Liver (tissue), 9 donors: ENCODE data around the gene IRF2. TPM values are rescaled to one million over a fixed set of nuclear protein-coding genes. Genes with fewer than 3 reads are reported as not detected.

Source experiments
- DNase-seq: peaks from one replicate; pipeline ENCODE4 v3.0.0-alpha.2; 2017; ENCODE audit warnings: low spot score
- H3K27ac ChIP-seq, 2 donors: one replicate each; pipeline ENCODE4 v1.7.0; 2013; ENCODE audit warnings: inconsistent platforms in 2 of 2, low read length in 2 of 2, control low read depth in 1 of 2, low read depth in 1 of 2, mild to moderate bottlenecking in 1 of 2
- H3K27me3 ChIP-seq, 4 donors: one replicate each; pipeline versions ENCODE4 v1.6.1 to v1.7.0; 2013; ENCODE audit warnings: low read length in 3 of 4, inconsistent platforms in 1 of 4, mild to moderate bottlenecking in 1 of 4, moderate library complexity in 1 of 4; ENCODE audit not compliant: control insufficient read depth in 4 of 4, insufficient read depth in 4 of 4
- H3K36me3 ChIP-seq, 4 donors: one replicate each; pipeline versions ENCODE4 v1.6.1 to v1.7.0; 2013; ENCODE audit warnings: low read length in 3 of 4, mild to moderate bottlenecking in 3 of 4, low read depth in 1 of 4, moderate library complexity in 1 of 4; ENCODE audit not compliant: control insufficient read depth in 4 of 4, insufficient read depth in 3 of 4
- H3K4me1 ChIP-seq, 4 donors: one replicate each; pipeline versions ENCODE4 v1.6.1 to v1.7.0; 2013; ENCODE audit warnings: low read length in 3 of 4, mild to moderate bottlenecking in 3 of 4, moderate library complexity in 1 of 4; ENCODE audit not compliant: control insufficient read depth in 4 of 4, insufficient read depth in 4 of 4
- H3K4me3 ChIP-seq, 3 donors: one replicate each; pipeline versions ENCODE4 v1.6.1 to v1.7.0; 2013; ENCODE audit warnings: low read length in 3 of 3, control low read depth in 1 of 3, low read depth in 1 of 3, mild to moderate bottlenecking in 1 of 3
- H3K9ac ChIP-seq, 2 donors: one replicate each; pipeline ENCODE4 v1.7.0; 2013; ENCODE audit warnings: low read length in 2 of 2, mild to moderate bottlenecking in 2 of 2, moderate library complexity in 2 of 2, control low read depth in 1 of 2, low read depth in 1 of 2
- H3K9me3 ChIP-seq, 4 donors: one replicate each; pipeline versions ENCODE4 v1.6.1 to v1.7.0; 2013; ENCODE audit warnings: low read length in 3 of 4; ENCODE audit not compliant: control insufficient read depth in 4 of 4
- EGR1 ChIP-seq, 2 donors: IDR thresholded peaks; 2 replicates each; pipeline ENCODE4 v1.6.1; 2016 to 2018; ENCODE audit warnings: antibody characterized with exemption in 2 of 2, low read depth in 2 of 2
- FOXA1 ChIP-seq: IDR thresholded peaks from 2 replicates; pipeline ENCODE4 v1.6.1; 2016; ENCODE audit warnings: antibody characterized with exemption
- FOXA2 ChIP-seq: IDR thresholded peaks from 2 replicates; pipeline ENCODE4 v1.6.1; 2016; ENCODE audit warnings: antibody characterized with exemption
- GABPA ChIP-seq, 2 donors: IDR thresholded peaks in 1 of 2; conservative IDR thresholded peaks in 1 of 2; 2 replicates each; pipeline ENCODE4 v1.6.1; 2016; ENCODE audit warnings: antibody characterized with exemption in 2 of 2, mild to moderate bottlenecking in 1 of 2, moderate library complexity in 1 of 2
- HNF4A ChIP-seq, 2 donors: conservative IDR thresholded peaks; 2 replicates each; pipeline ENCODE4 v1.6.1; 2016; ENCODE audit warnings: antibody characterized with exemption in 2 of 2, mild to moderate bottlenecking in 2 of 2
- HNF4G ChIP-seq: IDR thresholded peaks from 2 replicates; pipeline ENCODE4 v1.6.1; 2016; ENCODE audit warnings: antibody characterized with exemption
- JUND ChIP-seq, 2 donors: IDR thresholded peaks; 2 replicates each; pipeline ENCODE4 v1.6.1; 2016; ENCODE audit warnings: antibody characterized with exemption in 2 of 2
- NR2F2 ChIP-seq: IDR thresholded peaks from 2 replicates; pipeline ENCODE4 v1.6.1; 2016; ENCODE audit warnings: antibody characterized with exemption
- RAD21 ChIP-seq, 2 donors: IDR thresholded peaks; 2 replicates each; pipeline ENCODE4 v1.6.1; 2016; ENCODE audit warnings: antibody characterized with exemption in 2 of 2, mild to moderate bottlenecking in 2 of 2
- RXRA ChIP-seq, 2 donors: IDR thresholded peaks; 2 replicates each; pipeline ENCODE4 v1.6.1; 2017 to 2018; ENCODE audit warnings: antibody characterized with exemption in 2 of 2, mild to moderate bottlenecking in 1 of 2
- SP1 ChIP-seq: IDR thresholded peaks from 2 replicates; pipeline ENCODE4 v1.6.1; 2018; ENCODE audit warnings: antibody characterized with exemption, mild to moderate bottlenecking
- TAF1 ChIP-seq: conservative IDR thresholded peaks from 2 replicates; pipeline ENCODE4 v1.6.1; 2016; ENCODE audit warnings: antibody characterized with exemption, mild to moderate bottlenecking
- YY1 ChIP-seq: IDR thresholded peaks from 2 replicates; pipeline ENCODE4 v1.6.1; 2016; ENCODE audit warnings: antibody characterized with exemption, mild to moderate bottlenecking
- WGBS: extraction: QIAGEN DNeasy Blood & Tissue Kit; methylation state at CpG from one replicate; pipeline ENCODE4 v1.1.7; 2013; 5-methylcytosine and 5-hydroxymethylcytosine counted together
- polyA plus RNA-seq, 2 donors: library from polyadenylated mRNA; stranded (reverse) in 1 of 2; unstranded in 1 of 2; fragments of 200-250 nt in 1 of 2; fragments of >200 nt in 1 of 2; fragmentation: Nextera tagmentation in 1 of 2; extraction: Ambion mirVana in 1 of 2; gene quantifications; one replicate each; pipeline versions ENCODE4 v1.2.1 to v1.2.3, GENCODE V29; 2013 to 2015
- total RNA-seq, 2 donors: library from RNA; depleted of rRNA; stranded (reverse); fragments of >200 nt; gene quantifications; one replicate each; pipeline ENCODE4 v1.2.3, GENCODE V29; 2014
- TF ChIP-seq, protein P1 (sequence below): fragments of 150-350 bp; IDR thresholded peaks from 2 replicates; pipeline ENCODE4 v1.5.1; 2017; ENCODE audit warnings: improper control_type of control experiment, low read depth, low read length; ENCODE audit not compliant: missing input control
- TF ChIP-seq, protein P2 (sequence below): IDR thresholded peaks from 2 replicates; pipeline ENCODE4 v1.6.1; 2016; ENCODE audit warnings: antibody characterized with exemption
- TF ChIP-seq, protein P3 (sequence below): IDR thresholded peaks from 2 replicates; pipeline ENCODE4 v1.6.1; 2016; ENCODE audit warnings: antibody characterized with exemption, mild to moderate bottlenecking
- donor health status: healthy.
- donor health status: healthy.
- donor health status: healthy.
- donor health status: healthy.
- donor health status: healthy.

The IRF2 gene
- total and polyA plus RNA-seq, 4 donors = 12.9 to 25.5 (median 22.2) TPM

DNA sequence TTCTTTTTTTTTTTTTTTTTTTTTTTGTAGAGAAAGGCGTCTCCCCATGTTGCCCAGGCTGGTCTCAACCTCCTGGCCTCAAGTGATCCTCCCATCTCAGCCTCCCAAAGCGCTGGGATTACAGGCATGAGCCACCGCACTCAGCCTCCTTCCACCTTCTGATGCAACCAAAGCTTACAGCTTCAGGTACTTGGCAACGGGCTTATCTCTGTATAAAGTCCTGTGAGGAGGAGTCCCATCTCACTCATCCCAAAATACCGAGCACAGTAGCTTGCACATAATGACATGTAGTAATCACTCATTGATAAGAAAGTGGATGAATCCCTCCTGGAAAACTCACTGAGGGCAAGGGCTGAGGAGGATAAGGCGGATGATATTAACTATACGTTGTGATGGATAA is 19.1 kb downstream of the IRF2 start:
- peaks cover 0 to 3% (median under 1%) of the 10 kb centered on the region in 4 donors for H3K36me3 ChIP-seq
- no peak overlapping the region for H3K27ac ChIP-seq
- WGBS = 84% methylated on average over 7 of the region's 7 CpGs
- TF ChIP-seq TAF1 (no peak), FOXA1 (no peak), RAD21 (IDR thresholded peaks at IDR 0.05) (no peak), EGR1 (IDR thresholded peaks at IDR 0.05; ENCODE audit: low read depth in 2 of 2) (no peak), HNF4G (no peak)
- TF ChIP-seq, protein P1, sequence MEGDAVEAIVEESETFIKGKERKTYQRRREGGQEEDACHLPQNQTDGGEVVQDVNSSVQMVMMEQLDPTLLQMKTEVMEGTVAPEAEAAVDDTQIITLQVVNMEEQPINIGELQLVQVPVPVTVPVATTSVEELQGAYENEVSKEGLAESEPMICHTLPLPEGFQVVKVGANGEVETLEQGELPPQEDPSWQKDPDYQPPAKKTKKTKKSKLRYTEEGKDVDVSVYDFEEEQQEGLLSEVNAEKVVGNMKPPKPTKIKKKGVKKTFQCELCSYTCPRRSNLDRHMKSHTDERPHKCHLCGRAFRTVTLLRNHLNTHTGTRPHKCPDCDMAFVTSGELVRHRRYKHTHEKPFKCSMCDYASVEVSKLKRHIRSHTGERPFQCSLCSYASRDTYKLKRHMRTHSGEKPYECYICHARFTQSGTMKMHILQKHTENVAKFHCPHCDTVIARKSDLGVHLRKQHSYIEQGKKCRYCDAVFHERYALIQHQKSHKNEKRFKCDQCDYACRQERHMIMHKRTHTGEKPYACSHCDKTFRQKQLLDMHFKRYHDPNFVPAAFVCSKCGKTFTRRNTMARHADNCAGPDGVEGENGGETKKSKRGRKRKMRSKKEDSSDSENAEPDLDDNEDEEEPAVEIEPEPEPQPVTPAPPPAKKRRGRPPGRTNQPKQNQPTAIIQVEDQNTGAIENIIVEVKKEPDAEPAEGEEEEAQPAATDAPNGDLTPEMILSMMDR = no peak
- TF ChIP-seq, protein P2, sequence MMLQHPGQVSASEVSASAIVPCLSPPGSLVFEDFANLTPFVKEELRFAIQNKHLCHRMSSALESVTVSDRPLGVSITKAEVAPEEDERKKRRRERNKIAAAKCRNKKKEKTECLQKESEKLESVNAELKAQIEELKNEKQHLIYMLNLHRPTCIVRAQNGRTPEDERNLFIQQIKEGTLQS = no peak
- TF ChIP-seq, protein P3, sequence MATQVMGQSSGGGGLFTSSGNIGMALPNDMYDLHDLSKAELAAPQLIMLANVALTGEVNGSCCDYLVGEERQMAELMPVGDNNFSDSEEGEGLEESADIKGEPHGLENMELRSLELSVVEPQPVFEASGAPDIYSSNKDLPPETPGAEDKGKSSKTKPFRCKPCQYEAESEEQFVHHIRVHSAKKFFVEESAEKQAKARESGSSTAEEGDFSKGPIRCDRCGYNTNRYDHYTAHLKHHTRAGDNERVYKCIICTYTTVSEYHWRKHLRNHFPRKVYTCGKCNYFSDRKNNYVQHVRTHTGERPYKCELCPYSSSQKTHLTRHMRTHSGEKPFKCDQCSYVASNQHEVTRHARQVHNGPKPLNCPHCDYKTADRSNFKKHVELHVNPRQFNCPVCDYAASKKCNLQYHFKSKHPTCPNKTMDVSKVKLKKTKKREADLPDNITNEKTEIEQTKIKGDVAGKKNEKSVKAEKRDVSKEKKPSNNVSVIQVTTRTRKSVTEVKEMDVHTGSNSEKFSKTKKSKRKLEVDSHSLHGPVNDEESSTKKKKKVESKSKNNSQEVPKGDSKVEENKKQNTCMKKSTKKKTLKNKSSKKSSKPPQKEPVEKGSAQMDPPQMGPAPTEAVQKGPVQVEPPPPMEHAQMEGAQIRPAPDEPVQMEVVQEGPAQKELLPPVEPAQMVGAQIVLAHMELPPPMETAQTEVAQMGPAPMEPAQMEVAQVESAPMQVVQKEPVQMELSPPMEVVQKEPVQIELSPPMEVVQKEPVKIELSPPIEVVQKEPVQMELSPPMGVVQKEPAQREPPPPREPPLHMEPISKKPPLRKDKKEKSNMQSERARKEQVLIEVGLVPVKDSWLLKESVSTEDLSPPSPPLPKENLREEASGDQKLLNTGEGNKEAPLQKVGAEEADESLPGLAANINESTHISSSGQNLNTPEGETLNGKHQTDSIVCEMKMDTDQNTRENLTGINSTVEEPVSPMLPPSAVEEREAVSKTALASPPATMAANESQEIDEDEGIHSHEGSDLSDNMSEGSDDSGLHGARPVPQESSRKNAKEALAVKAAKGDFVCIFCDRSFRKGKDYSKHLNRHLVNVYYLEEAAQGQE = no peak
- no peak overlapping the region for H3K9ac ChIP-seq
- H3K27me3 ChIP-seq = no peaks in the 10 kb centered on the region
- H3K4me3 ChIP-seq = no peak overlapping the region
- DNase-seq = no peak
- H3K4me1 ChIP-seq = peaks cover 0 to 33% (median 28%) of the 10 kb centered on the region in 4 donors
- H3K9me3 ChIP-seq = no peaks in the 10 kb centered on the region

DNA sequence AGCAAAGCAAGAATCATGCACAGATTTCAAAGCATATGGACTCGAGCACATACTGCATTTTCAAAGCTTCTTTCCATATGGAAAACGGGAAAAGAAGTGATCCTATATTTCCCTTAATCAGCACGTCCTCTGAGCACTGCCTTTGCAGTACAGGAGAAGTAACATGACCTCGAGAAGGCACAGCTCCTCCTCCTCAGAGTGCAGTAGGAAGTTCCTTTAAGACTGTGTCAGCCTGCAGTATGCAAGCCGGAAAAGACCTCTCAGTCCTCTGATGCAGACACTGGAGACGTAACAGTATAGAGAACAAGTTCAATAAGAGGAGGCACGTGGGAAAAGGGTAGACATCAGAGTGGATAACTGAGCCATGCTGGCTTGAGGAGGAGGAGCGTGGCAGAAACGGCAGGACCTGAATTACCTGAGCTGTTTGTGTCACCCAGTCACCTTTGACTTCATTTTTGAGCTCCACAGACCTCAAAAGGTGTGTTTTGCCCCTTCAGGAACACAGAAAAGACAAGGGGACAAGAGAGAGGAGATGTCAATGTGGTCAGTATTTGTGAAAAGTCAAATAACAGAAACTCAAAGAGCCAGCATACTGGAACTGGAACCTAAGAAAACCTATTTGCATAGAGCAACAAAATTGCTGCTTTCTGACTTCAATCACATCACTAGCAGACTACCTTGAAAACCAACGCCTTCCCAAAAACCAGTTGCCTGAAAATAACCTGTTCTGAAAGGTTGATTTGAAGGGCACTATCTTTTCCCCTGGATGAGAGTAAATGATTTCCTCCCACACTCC is 20.8 kb downstream of the IRF2 start:
- WGBS = 42% methylated on average over 10 of the region's 10 CpGs
- H3K4me1 ChIP-seq = peaks cover 0 to 49% (median 41%) of the 10 kb centered on the region in 4 donors
- H3K27me3 ChIP-seq = no peaks in the 10 kb centered on the region
- H3K9ac ChIP-seq = no peak overlapping the region
- no peak overlapping the region for H3K4me3 ChIP-seq
- DNase-seq = no peak
- peaks cover 0 to 3% (median under 1%) of the 10 kb centered on the region in 4 donors for H3K36me3 ChIP-seq
- H3K27ac ChIP-seq = peak overlapping the region in 1 of 2 donors; percentile 59
- TF ChIP-seq RAD21 (IDR thresholded peaks at IDR 0.05) = peak in 1 of 2 donors; percentile 7
- TF ChIP-seq JUND (IDR thresholded peaks at IDR 0.05) = no peak
- H3K9me3 ChIP-seq = no peaks in the 10 kb centered on the region

DNA sequence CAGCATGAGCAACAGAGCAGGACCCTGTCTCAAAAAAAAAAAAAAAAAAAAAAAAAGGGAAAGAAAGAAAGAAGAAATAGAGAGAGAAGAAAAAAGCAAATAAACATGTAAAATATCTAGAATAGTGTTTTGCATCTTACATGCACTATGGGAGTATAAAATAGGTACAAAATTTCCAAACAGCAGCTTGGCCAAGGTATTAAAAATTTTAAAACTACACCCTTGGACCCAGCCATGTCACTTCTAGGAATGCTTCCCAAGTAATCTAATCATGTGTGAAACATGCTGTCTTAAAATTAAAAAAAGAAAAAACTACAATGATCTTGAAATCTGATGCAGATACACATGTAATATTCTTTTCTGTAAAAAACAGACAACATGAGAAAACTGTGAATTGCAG is 21.6 kb downstream of the IRF2 start:
- Histone ChIP-seq H3K4me1 (peaks cover 2 to 57% (median 49%) of the 10 kb centered on the region in 4 donors), H3K27me3 (no peaks in the 10 kb centered on the region), H3K36me3 (peaks cover 0 to 3% (median under 1%) of the 10 kb centered on the region in 4 donors), H3K9ac (no peak overlapping the region), H3K9me3 (no peaks in the 10 kb centered on the region), H3K27ac (no peak overlapping the region), H3K4me3 (no peak overlapping the region)
- DNase-seq = no peak
- TF ChIP-seq YY1 (no peak), EGR1 (IDR thresholded peaks at IDR 0.05; ENCODE audit: low read depth in 2 of 2) (no peak), HNF4G (no peak), FOXA2 (no peak), JUND (IDR thresholded peaks at IDR 0.05) (no peak), RXRA (IDR thresholded peaks at IDR 0.05) (no peak), GABPA (IDR thresholded peaks at IDR 0.05 in 1 of 2, conservative IDR thresholded peaks at IDR 0.05 in 1 of 2) (no peak), RAD21 (IDR thresholded peaks at IDR 0.05) (no peak), NR2F2 (no peak), TAF1 (no peak), SP1 (no peak), HNF4A (conservative IDR thresholded peaks at IDR 0.05) (no peak), FOXA1 (no peak)
- TF ChIP-seq, protein P1 = no peak
- TF ChIP-seq, protein P2 = no peak
